ENCODE results near the gene ZCCHC7.

Gene ZCCHC7

GRCh38 chr9:37126214-37126788, 5.9 kb downstream of the ZCCHC7 start:
- Histone ChIP-seq H3K36me3 (ENCODE audit: control insufficient read depth, low read length) (peaks cover 81% of the 10 kb centered on the region), H3K4me1 (ENCODE audit: control insufficient read depth, low read length) (peaks cover 65% of the 10 kb centered on the region), H3F3A (ENCODE audit: control insufficient read depth, insufficient read depth) (peaks cover 5% of the 10 kb centered on the region; the same call in 1 of the 2 replicates), H3K4me3 (ENCODE audit: low read length) (no peak overlapping the region), H3K27me3 (ENCODE audit: control insufficient read depth, low read length) (no peaks in the 10 kb centered on the region), H3K4me2 (ENCODE audit: low read length) (peak overlapping the region; percentile 40), H3K9me2 (replicated peaks; ENCODE audit: control insufficient read depth, low read length) (no peaks in the 10 kb centered on the region), H3K27ac (ENCODE audit: low read depth, low read length) (no peak overlapping the region), H4K20me1 (ENCODE audit: control insufficient read depth, insufficient read depth, low read depth, low read length) (peaks cover 28% of the 10 kb centered on the region), H3K79me2 (ENCODE audit: control insufficient read depth, low read length) (peaks cover 94% of the 10 kb centered on the region), H3K9me3 (ENCODE audit: control insufficient read depth, insufficient read depth, low read length) (no peaks in the 10 kb centered on the region)
- TF ChIP-seq, protein P1, sequence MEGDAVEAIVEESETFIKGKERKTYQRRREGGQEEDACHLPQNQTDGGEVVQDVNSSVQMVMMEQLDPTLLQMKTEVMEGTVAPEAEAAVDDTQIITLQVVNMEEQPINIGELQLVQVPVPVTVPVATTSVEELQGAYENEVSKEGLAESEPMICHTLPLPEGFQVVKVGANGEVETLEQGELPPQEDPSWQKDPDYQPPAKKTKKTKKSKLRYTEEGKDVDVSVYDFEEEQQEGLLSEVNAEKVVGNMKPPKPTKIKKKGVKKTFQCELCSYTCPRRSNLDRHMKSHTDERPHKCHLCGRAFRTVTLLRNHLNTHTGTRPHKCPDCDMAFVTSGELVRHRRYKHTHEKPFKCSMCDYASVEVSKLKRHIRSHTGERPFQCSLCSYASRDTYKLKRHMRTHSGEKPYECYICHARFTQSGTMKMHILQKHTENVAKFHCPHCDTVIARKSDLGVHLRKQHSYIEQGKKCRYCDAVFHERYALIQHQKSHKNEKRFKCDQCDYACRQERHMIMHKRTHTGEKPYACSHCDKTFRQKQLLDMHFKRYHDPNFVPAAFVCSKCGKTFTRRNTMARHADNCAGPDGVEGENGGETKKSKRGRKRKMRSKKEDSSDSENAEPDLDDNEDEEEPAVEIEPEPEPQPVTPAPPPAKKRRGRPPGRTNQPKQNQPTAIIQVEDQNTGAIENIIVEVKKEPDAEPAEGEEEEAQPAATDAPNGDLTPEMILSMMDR (IDR thresholded peaks at IDR 0.05; ENCODE audit: low read depth, low read length, poor library complexity, severe bottlenecking), result no peak
- no peak for TF ChIP-seq EZH2phosphoT487 (IDR thresholded peaks at IDR 0.05; ENCODE audit: borderline replicate concordance, low read length)

DNA sequence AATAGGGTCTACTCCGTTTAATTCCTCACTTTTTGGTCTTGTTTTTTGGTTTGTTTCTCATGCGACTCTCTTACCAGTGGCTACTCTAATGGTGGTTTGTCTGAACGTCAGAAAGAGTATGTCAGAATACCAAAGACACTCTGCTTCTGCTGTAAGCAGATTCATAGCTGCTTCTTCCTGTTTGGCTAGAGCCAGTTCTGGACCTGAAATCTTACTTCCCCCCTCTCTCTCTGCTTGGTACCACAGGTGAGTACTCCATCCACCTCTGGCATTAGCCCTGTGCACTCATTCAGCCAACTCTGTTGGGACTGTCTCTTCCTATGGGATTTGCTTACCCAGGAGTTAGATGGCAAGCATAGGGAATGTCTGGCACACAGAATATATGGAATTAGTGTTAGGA, 6.6 kb downstream of the ZCCHC7 start:
- no peak for TF ChIP-seq EZH2phosphoT487 (IDR thresholded peaks at IDR 0.05; ENCODE audit: borderline replicate concordance, low read length)
- TF ChIP-seq, protein P1 (IDR thresholded peaks at IDR 0.05; ENCODE audit: low read depth, low read length, poor library complexity, severe bottlenecking), result no peak
- no peak overlapping the region for H3K27ac ChIP-seq (ENCODE audit: low read depth, low read length)
- H3K4me3 ChIP-seq (ENCODE audit: low read length), result no peak overlapping the region
- no peaks in the 10 kb centered on the region for H3K9me2 ChIP-seq (replicated peaks; ENCODE audit: control insufficient read depth, low read length)
- no peaks in the 10 kb centered on the region for H3K9me3 ChIP-seq (ENCODE audit: control insufficient read depth, insufficient read depth, low read length)
- H3K27me3 ChIP-seq (ENCODE audit: control insufficient read depth, low read length), result no peaks in the 10 kb centered on the region
- peaks cover 5% of the 10 kb centered on the region; the same call in 1 of the 2 replicates for H3F3A ChIP-seq (ENCODE audit: control insufficient read depth, insufficient read depth)
- H3K79me2 ChIP-seq (ENCODE audit: control insufficient read depth, low read length), result peaks cover 94% of the 10 kb centered on the region
- peak overlapping the region; percentile 40 for H3K4me2 ChIP-seq (ENCODE audit: low read length)
- H3K36me3 ChIP-seq (ENCODE audit: control insufficient read depth, low read length), result peaks cover 83% of the 10 kb centered on the region
- peaks cover 65% of the 10 kb centered on the region for H3K4me1 ChIP-seq (ENCODE audit: control insufficient read depth, low read length)
- peaks cover 28% of the 10 kb centered on the region for H4K20me1 ChIP-seq (ENCODE audit: control insufficient read depth, insufficient read depth, low read depth, low read length)

GRCh38 chr9:37128051-37128450, 7.7 kb downstream of the ZCCHC7 start:
- Histone ChIP-seq H3K9me3 (ENCODE audit: control insufficient read depth, insufficient read depth, low read length) (no peaks in the 10 kb centered on the region), H3K79me2 (ENCODE audit: control insufficient read depth, low read length) (peaks cover 94% of the 10 kb centered on the region), H4K20me1 (ENCODE audit: control insufficient read depth, insufficient read depth, low read depth, low read length) (peaks cover 32% of the 10 kb centered on the region), H3K27ac (ENCODE audit: low read depth, low read length) (no peak overlapping the region), H3K4me2 (ENCODE audit: low read length) (no peak overlapping the region), H3K36me3 (ENCODE audit: control insufficient read depth, low read length) (peaks cover 83% of the 10 kb centered on the region), H3F3A (ENCODE audit: control insufficient read depth, insufficient read depth) (peaks cover 5% of the 10 kb centered on the region; the same call in 1 of the 2 replicates), H3K4me3 (ENCODE audit: low read length) (no peak overlapping the region), H3K4me1 (ENCODE audit: control insufficient read depth, low read length) (peaks cover 54% of the 10 kb centered on the region), H3K27me3 (ENCODE audit: control insufficient read depth, low read length) (no peaks in the 10 kb centered on the region), H3K9me2 (replicated peaks; ENCODE audit: control insufficient read depth, low read length) (no peaks in the 10 kb centered on the region)
- TF ChIP-seq EZH2phosphoT487 (IDR thresholded peaks at IDR 0.05; ENCODE audit: borderline replicate concordance, low read length), result no peak
- TF ChIP-seq, protein P1 (IDR thresholded peaks at IDR 0.05; ENCODE audit: low read depth, low read length, poor library complexity, severe bottlenecking), result no peak
